Measurements from ENCODE around the gene ATF7IP. TPM values are rescaled to one million over a fixed set of nuclear protein-coding genes. Genes with fewer than 3 reads are reported as not detected.

ATF7IP gene
- total RNA-seq, 1 donor from 2014 or later = 153 TPM

DNA sequence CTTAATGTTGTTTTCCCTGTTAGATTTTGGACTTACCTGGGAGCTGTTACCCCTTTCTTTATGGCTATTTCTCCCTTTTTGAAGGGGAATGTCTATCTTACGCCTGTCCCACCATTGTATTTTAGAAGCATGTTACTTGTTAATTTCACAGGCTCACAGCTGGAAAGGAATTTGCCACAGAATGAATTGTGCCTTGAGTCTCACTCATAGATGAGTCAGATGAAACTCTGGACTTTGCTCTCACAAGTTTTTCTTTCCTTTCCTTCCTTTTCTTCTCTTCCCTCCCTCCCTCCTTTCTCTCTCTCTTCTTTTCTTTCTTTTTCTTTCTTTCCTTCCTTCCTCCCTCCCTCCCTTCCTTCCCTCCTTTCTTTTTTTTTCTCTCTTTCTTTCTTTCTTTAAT is 9.3 kb upstream of the ATF7IP start:
- TF ChIP-seq, protein P1, sequence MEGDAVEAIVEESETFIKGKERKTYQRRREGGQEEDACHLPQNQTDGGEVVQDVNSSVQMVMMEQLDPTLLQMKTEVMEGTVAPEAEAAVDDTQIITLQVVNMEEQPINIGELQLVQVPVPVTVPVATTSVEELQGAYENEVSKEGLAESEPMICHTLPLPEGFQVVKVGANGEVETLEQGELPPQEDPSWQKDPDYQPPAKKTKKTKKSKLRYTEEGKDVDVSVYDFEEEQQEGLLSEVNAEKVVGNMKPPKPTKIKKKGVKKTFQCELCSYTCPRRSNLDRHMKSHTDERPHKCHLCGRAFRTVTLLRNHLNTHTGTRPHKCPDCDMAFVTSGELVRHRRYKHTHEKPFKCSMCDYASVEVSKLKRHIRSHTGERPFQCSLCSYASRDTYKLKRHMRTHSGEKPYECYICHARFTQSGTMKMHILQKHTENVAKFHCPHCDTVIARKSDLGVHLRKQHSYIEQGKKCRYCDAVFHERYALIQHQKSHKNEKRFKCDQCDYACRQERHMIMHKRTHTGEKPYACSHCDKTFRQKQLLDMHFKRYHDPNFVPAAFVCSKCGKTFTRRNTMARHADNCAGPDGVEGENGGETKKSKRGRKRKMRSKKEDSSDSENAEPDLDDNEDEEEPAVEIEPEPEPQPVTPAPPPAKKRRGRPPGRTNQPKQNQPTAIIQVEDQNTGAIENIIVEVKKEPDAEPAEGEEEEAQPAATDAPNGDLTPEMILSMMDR (IDR thresholded peaks at IDR 0.05; ENCODE audit: unreplicated experiment) = no peak
- no peak for DNase-seq (ENCODE audit: low spot score)
- Mint-ChIP-seq H3K27ac (ENCODE audit: unreplicated experiment) (no peak overlapping the region), H3K36me3 (ENCODE audit: low read depth, unreplicated experiment) (peaks cover 24% of the 10 kb centered on the region), H3K27me3 (ENCODE audit: unreplicated experiment) (peaks cover 7% of the 10 kb centered on the region), H3K4me1 (ENCODE audit: unreplicated experiment) (no peaks in the 10 kb centered on the region), H3K4me3 (ENCODE audit: unreplicated experiment) (no peak overlapping the region), H3K9me3 (ENCODE audit: unreplicated experiment) (peaks cover 12% of the 10 kb centered on the region)

- TF ChIP-seq, protein P1 (IDR thresholded peaks at IDR 0.05; ENCODE audit: unreplicated experiment) = no peak
- Mint-ChIP-seq H3K9me3 (ENCODE audit: unreplicated experiment) (peaks cover 11% of the 10 kb centered on the region), H3K4me1 (ENCODE audit: unreplicated experiment) (no peaks in the 10 kb centered on the region), H3K36me3 (ENCODE audit: low read depth, unreplicated experiment) (peaks cover 24% of the 10 kb centered on the region), H3K27me3 (ENCODE audit: unreplicated experiment) (peaks cover 7% of the 10 kb centered on the region), H3K4me3 (ENCODE audit: unreplicated experiment) (no peak overlapping the region), H3K27ac (ENCODE audit: unreplicated experiment) (no peak overlapping the region)
- DNase-seq (ENCODE audit: low spot score) = no peak
These were observed 8.0 kb upstream of the ATF7IP start for GRCh38 chr12:14357486-14357885.

DNA sequence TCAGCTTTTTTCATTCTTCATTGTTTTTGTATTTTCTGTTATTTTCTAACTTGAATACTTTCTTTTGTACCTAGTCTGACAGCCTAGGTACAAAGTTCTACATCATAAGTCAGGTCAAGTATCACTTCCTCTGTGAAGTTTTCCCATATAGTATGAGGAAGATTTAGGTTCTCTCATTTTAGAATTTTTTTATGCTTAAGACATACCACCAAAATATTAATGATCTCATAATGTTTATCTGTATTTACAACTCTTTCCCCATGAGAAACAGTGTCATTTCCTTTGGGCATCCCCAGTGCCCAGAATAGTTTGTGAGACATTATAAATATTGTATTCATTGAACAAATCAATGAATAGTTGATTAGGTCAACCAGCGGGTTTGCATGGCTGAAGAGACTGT is 3.1 kb upstream of the ATF7IP start:
- TF ChIP-seq, protein P1 (IDR thresholded peaks at IDR 0.05; ENCODE audit: unreplicated experiment) = no peak
- no peaks in the 10 kb centered on the region for H3K9me3 Mint-ChIP-seq (ENCODE audit: unreplicated experiment)
- no peak for DNase-seq (ENCODE audit: low spot score)
- peaks cover 4% of the 10 kb centered on the region for H3K36me3 Mint-ChIP-seq (ENCODE audit: low read depth, unreplicated experiment)
- no peak overlapping the region for H3K27ac Mint-ChIP-seq (ENCODE audit: unreplicated experiment)
- H3K27me3 Mint-ChIP-seq (ENCODE audit: unreplicated experiment) = peaks cover 10% of the 10 kb centered on the region
- no peak overlapping the region for H3K4me3 Mint-ChIP-seq (ENCODE audit: unreplicated experiment)
- H3K4me1 Mint-ChIP-seq (ENCODE audit: unreplicated experiment) = peaks cover 2% of the 10 kb centered on the region

DNA sequence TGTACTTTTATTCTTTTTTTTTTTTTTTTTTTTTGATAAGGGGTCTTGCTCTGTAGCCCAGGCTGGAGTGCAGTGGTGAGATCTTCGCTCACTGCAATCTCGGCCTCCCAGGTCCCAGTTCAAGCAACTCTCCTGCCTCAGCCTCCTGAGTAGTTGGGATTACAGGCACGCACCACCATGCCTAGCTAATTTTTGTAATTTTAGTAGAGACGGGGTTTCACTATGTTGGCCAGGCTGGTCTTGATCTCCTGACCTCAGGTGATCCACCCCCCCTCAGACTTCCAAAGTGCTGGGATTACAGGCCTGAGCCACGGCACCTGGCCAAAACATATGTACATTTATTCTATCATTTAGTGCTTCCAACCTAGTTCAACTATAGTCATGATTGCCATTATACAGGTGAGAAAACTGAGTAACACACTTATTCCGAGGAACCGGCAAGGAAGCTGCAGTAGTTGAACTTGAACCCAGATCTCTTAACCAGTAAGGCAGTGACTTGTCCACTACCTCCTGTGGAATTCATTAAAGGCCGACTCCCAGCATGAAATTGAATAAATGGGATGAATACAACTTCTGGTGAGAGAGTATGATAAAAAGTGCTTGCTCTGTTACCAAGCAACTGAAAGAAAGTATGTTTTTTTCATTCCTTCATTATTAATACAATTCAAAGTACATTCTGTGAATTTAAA is 755 bp upstream of the ATF7IP start:
- Mint-ChIP-seq H3K4me3 (ENCODE audit: unreplicated experiment) (peak overlapping the region; percentile 98), H3K9me3 (ENCODE audit: unreplicated experiment) (no peaks in the 10 kb centered on the region), H3K4me1 (ENCODE audit: unreplicated experiment) (peaks cover 4% of the 10 kb centered on the region), H3K36me3 (ENCODE audit: low read depth, unreplicated experiment) (peaks cover 4% of the 10 kb centered on the region), H3K27me3 (ENCODE audit: unreplicated experiment) (peaks cover 10% of the 10 kb centered on the region), H3K27ac (ENCODE audit: unreplicated experiment) (no peak overlapping the region)
- no peak for DNase-seq (ENCODE audit: low spot score)
- TF ChIP-seq, protein P1 (IDR thresholded peaks at IDR 0.05; ENCODE audit: unreplicated experiment) = no peak

DNA sequence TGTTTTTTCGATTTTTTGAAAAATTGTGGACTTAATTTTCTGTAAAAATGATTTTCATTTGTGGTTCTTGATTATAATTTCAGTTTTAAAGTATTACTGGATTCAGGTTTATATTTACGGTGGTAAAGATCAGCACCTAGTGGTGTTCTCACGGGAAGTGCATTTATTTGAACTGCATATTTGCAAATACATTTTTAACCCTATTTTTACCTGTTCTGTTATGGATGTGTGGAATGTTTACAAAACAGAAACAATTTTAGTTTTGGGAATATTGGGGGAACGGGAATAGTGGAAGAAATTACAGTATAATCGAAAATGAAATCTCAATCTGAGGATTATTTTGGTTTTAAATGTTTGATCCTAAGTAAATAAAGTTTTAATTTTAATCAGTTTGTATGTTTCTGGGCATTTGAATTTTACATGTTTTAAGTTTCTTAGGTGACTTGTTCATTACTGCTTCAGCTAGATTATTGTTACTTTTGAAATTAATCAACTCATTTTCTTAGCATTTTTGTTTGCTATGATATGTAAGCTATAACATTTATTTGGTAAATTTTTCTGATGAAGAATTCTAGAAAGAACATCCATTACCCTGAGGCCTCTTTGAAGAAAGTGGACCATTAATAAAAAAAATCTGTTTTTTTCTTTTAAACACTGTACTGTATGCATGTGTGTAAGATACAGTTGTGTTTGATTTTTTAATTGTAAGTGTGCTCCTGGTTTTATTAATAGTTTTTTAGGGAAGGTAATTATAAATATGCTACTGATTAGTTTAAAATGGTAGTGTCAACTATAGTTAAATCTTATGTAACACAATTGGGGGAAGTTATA is 942 bp downstream of the ATF7IP start:
- Mint-ChIP-seq H3K4me3 (ENCODE audit: unreplicated experiment) (peak overlapping the region; percentile 98), H3K4me1 (ENCODE audit: unreplicated experiment) (peaks cover 6% of the 10 kb centered on the region), H3K36me3 (ENCODE audit: low read depth, unreplicated experiment) (peaks cover 4% of the 10 kb centered on the region), H3K9me3 (ENCODE audit: unreplicated experiment) (no peaks in the 10 kb centered on the region), H3K27ac (ENCODE audit: unreplicated experiment) (peak overlapping the region; percentile 98), H3K27me3 (ENCODE audit: unreplicated experiment) (peaks cover 10% of the 10 kb centered on the region)
- TF ChIP-seq, protein P1 (IDR thresholded peaks at IDR 0.05; ENCODE audit: unreplicated experiment) = peak; percentile 39
- DNase-seq (ENCODE audit: low spot score) = no peak
